ENCODE measurements around the gene FBXO10. TPM values are rescaled to one million over a fixed set of nuclear protein-coding genes. Genes with fewer than 3 reads are reported as not detected.

The FBXO10 gene
- total RNA-seq, 1 experiment from 2014 or later, result 5.3 TPM

DNA sequence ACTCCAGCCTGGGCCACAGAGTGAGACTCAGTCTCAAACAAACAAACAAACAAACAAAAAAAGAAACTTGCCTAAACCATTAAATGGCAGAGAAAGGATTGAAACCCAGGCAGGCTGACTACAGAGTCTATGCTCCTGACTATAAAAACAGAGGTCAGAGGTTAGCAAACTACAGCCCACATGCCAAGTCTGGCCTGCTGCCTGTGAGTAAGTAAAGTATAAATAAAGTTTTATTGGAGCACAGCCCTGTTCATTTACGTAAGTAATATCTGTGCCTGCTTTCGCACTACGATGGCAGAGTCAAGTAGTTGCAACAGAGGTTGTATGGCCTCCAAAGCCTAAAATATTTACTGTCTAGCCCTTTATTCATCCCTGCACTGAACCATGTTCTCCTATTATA, 78.9 kb downstream of the FBXO10 start:
- POLR2A ChIA-PET, result no interaction called here
- no peak overlapping the region for H3K4me2 ChIP-seq (ENCODE audit: low read length)
- no peaks in the 10 kb centered on the region for H3K4me1 ChIP-seq (ENCODE audit: control insufficient read depth in 1 of 2, insufficient read depth in 2 of 2, low read length in 2 of 2)
- no peak overlapping the region for H3K27ac ChIP-seq (ENCODE audit: low read depth, low read length)
- DNase-seq (ENCODE audit: low read depth, low spot score), result no peak
- no peaks in the 10 kb centered on the region for H3K9me3 ChIP-seq (ENCODE audit: control insufficient read depth in 1 of 2, insufficient read depth in 1 of 2, low read depth in 1 of 2, low read length in 2 of 2)
- RAD21 ChIA-PET (ENCODE audit: low non-redundant PET in 1 of 2, low total read pairs in 2 of 2, uncharacterized antibody in 2 of 2, unreplicated experiment in 2 of 2), result no interaction called here
- H3K9me2 ChIP-seq (ENCODE audit: insufficient read depth), result no peaks in the 10 kb centered on the region
- CTCF ChIA-PET, result no interaction called here
- H2AFZ ChIP-seq (ENCODE audit: low read depth, low read length, poor library complexity, severe bottlenecking), result no peak overlapping the region
- no peak overlapping the region for H3K9ac ChIP-seq (ENCODE audit: low read length)
- peaks cover 64 to 81% of the 10 kb centered on the region in 2 experiments; a peak in 3 of 4 replicates for H3K36me3 ChIP-seq (ENCODE audit: control insufficient read depth in 1 of 2, insufficient read depth in 2 of 2, low read length in 2 of 2)
- intact Hi-C loops (cut with micrococcal nuclease), result no loop called here
- no peak for ATAC-seq
- TF ChIP-seq RAD21 (IDR thresholded peaks at IDR 0.05; ENCODE audit: low read depth) (no peak), SIN3A (IDR thresholded peaks at IDR 0.05; ENCODE audit: low read depth) (no peak), ATF3 (IDR thresholded peaks at IDR 0.05) (no peak), SP1 (IDR thresholded peaks at IDR 0.05; ENCODE audit: low read depth) (no peak), EZH2phosphoT487 (IDR thresholded peaks at IDR 0.05; ENCODE audit: borderline replicate concordance) (no peak), CBX3 (IDR thresholded peaks at IDR 0.05; ENCODE audit: low read depth) (no peak), CEBPB (IDR thresholded peaks at IDR 0.05; ENCODE audit: low read depth) (no peak), ELF1 (IDR thresholded peaks at IDR 0.05; ENCODE audit: borderline replicate concordance, low read depth) (no peak), POLR2A (IDR thresholded peaks at IDR 0.05; ENCODE audit: borderline replicate concordance, extremely low read depth, insufficient read depth, insufficient read length) (no peak), YY1 (IDR thresholded peaks at IDR 0.05; ENCODE audit: extremely low read depth, insufficient replicate concordance, low read depth, low read length) (no peak), EGR1 (IDR thresholded peaks at IDR 0.05; ENCODE audit: low read depth) (no peak), POLR2AphosphoS5 (IDR thresholded peaks at IDR 0.05; ENCODE audit: low read depth, low read length) (no peak), TCF7L2 (IDR thresholded peaks at IDR 0.05; ENCODE audit: borderline replicate concordance, extremely low read depth, insufficient read depth, insufficient read length) (no peak), EZH2 (IDR thresholded peaks at IDR 0.05) (no peak), SRF (IDR thresholded peaks at IDR 0.05; ENCODE audit: low read depth) (no peak), ZNF274 (IDR thresholded peaks at IDR 0.05; ENCODE audit: low read depth, low read length) (no peak), JUND (IDR thresholded peaks at IDR 0.05) (no peak)
- TF ChIP-seq, protein P1, sequence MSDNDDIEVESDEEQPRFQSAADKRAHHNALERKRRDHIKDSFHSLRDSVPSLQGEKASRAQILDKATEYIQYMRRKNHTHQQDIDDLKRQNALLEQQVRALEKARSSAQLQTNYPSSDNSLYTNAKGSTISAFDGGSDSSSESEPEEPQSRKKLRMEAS (IDR thresholded peaks at IDR 0.05), result no peak
- TF ChIP-seq, protein P2, sequence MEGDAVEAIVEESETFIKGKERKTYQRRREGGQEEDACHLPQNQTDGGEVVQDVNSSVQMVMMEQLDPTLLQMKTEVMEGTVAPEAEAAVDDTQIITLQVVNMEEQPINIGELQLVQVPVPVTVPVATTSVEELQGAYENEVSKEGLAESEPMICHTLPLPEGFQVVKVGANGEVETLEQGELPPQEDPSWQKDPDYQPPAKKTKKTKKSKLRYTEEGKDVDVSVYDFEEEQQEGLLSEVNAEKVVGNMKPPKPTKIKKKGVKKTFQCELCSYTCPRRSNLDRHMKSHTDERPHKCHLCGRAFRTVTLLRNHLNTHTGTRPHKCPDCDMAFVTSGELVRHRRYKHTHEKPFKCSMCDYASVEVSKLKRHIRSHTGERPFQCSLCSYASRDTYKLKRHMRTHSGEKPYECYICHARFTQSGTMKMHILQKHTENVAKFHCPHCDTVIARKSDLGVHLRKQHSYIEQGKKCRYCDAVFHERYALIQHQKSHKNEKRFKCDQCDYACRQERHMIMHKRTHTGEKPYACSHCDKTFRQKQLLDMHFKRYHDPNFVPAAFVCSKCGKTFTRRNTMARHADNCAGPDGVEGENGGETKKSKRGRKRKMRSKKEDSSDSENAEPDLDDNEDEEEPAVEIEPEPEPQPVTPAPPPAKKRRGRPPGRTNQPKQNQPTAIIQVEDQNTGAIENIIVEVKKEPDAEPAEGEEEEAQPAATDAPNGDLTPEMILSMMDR (IDR thresholded peaks at IDR 0.05 in 2 of 3, conservative IDR thresholded peaks at IDR 0.05 in 1 of 3; ENCODE audit: borderline replicate concordance in 1 of 3, insufficient read depth in 1 of 3, low read depth in 2 of 3, low read length in 2 of 3), result no peak
- TF ChIP-seq, protein P3, sequence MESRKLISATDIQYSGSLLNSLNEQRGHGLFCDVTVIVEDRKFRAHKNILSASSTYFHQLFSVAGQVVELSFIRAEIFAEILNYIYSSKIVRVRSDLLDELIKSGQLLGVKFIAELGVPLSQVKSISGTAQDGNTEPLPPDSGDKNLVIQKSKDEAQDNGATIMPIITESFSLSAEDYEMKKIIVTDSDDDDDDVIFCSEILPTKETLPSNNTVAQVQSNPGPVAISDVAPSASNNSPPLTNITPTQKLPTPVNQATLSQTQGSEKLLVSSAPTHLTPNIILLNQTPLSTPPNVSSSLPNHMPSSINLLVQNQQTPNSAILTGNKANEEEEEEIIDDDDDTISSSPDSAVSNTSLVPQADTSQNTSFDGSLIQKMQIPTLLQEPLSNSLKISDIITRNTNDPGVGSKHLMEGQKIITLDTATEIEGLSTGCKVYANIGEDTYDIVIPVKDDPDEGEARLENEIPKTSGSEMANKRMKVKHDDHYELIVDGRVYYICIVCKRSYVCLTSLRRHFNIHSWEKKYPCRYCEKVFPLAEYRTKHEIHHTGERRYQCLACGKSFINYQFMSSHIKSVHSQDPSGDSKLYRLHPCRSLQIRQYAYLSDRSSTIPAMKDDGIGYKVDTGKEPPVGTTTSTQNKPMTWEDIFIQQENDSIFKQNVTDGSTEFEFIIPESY (IDR thresholded peaks at IDR 0.05; ENCODE audit: extremely low read depth, insufficient replicate concordance, low read length), result no peak
- peaks cover 80% of the 10 kb centered on the region for H3K79me2 ChIP-seq (ENCODE audit: insufficient read depth, low read length)
- no peaks in the 10 kb centered on the region for H3K27me3 ChIP-seq (ENCODE audit: insufficient read depth, low read length)
- H4K20me1 ChIP-seq (ENCODE audit: insufficient read depth), result peaks cover 7% of the 10 kb centered on the region; the same call in 1 of the 2 replicates
- no peak overlapping the region for H3K4me3 ChIP-seq (replicated peaks in 1 of 2; ENCODE audit: low read depth in 1 of 2, low read length in 2 of 2)
- BruUV-seq (replicated peaks), result no TSS peak
